GM12874 (cell line): Measurements from ENCODE around the gene GALNT9.

ENCODE experiments used
- TF ChIP-seq, protein P1 (sequence below): IDR thresholded peaks from 2 replicates; pipeline ENCODE4 v1.5.1; 2011; ENCODE audit warnings: low read depth, mild to moderate bottlenecking, control low read depth, low read length, moderate library complexity; ENCODE audit not compliant: insufficient read depth

Gene GALNT9

DNA sequence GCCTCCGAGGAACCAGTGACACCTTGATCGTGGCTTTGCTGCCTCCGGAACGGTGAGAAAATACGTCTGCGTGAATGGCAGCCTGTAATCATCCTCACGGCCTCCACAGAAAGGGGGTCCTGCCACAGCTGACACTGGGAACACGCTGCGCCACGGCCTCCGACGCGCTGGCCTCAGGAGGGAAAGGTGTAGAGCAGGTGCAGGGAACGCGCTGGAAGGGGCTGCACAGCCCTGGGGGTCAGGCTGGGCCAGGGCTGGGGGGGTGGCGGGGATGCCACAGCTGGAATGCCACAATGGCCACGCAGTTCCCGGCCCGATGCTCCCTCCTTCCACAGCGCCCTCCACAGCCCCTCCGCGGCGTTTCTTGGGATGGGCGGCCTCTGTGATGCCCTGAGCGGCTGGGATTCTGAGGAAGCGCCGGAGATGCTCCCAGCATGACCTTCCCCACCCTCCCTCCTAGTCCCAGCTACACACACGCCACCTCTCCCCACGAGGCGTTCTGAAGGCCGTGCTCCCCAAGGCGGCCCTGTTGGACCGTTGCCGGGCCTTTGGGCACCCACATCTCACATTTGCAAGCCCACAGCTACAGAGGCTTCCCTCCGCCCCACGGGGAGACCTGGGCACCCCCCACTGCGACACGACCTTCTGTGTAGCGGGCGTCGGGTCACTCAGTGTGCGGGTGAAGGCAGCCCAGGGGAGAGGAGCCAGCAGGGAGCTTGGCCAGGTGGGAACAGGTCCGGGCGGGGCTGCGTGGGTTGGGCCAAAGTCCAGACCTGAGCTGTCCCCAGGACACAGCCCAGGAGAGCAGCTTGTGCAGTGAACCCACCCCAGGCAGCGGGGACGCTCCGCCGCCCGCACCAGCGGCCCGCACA lies 31.8 kb upstream of the GALNT9 start:
- TF ChIP-seq, protein P1, sequence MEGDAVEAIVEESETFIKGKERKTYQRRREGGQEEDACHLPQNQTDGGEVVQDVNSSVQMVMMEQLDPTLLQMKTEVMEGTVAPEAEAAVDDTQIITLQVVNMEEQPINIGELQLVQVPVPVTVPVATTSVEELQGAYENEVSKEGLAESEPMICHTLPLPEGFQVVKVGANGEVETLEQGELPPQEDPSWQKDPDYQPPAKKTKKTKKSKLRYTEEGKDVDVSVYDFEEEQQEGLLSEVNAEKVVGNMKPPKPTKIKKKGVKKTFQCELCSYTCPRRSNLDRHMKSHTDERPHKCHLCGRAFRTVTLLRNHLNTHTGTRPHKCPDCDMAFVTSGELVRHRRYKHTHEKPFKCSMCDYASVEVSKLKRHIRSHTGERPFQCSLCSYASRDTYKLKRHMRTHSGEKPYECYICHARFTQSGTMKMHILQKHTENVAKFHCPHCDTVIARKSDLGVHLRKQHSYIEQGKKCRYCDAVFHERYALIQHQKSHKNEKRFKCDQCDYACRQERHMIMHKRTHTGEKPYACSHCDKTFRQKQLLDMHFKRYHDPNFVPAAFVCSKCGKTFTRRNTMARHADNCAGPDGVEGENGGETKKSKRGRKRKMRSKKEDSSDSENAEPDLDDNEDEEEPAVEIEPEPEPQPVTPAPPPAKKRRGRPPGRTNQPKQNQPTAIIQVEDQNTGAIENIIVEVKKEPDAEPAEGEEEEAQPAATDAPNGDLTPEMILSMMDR = no peak

DNA sequence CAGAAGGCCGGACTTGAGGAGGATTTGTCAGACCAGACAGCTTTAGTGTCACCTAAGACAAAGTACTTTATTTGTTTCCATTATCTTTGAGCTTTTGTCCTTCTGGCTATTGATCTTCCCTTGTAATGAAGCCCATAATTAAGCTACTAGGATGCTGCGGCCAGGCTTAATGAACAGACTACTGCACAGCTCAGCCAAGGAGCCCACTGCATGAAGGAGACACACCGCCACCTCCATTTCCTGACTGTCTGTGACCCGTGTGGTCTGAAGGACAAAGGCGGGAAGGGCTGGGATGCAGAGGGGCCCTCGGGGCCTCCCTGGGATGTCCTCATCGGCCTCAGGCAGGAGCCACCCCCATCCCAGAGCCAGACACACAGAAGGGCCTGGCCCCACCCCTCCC lies 31.0 kb upstream of the GALNT9 start:
- TF ChIP-seq, protein P1 = no peak

DNA sequence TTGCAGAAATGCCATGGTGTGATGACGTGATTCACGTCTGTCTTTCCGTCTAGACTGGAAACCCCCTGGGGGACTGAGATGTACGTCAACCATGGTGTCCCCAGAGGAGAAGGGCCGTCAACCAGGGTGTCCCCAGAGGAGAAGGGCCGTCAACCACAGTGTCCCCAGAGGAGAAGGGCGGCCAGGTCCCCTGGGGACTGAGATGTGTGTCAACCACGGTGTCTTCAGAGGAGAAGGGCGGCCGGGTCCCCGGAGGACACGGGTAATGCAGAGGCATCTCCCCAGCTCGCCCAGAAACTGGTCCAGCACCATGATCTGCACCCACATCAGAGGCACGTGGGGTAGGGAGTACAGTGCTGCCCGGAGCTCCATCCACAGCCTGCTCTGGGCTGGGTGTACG lies 30.6 kb upstream of the GALNT9 start:
- TF ChIP-seq, protein P1 = no peak

DNA sequence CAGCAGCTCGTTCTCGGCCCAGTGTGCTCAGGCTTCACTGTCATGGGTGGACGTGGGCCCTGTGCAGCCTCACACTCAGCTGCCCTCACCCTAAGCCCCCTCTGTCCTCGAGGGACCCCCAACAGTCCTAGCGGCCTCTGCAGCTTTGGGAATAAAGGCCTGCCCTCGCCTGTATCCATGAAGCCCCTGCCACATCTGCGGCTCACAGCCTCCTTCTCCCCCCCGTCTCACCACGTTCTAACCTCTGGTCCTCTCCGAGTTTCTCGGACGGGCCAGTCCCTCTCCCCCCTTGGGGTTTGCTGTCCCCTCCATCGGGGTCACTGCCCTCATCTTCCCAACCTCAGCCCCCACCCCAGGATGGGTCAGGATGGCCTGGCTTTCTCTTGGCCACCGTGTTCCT lies 30.2 kb upstream of the GALNT9 start:
- TF ChIP-seq, protein P1 = no peak

DNA sequence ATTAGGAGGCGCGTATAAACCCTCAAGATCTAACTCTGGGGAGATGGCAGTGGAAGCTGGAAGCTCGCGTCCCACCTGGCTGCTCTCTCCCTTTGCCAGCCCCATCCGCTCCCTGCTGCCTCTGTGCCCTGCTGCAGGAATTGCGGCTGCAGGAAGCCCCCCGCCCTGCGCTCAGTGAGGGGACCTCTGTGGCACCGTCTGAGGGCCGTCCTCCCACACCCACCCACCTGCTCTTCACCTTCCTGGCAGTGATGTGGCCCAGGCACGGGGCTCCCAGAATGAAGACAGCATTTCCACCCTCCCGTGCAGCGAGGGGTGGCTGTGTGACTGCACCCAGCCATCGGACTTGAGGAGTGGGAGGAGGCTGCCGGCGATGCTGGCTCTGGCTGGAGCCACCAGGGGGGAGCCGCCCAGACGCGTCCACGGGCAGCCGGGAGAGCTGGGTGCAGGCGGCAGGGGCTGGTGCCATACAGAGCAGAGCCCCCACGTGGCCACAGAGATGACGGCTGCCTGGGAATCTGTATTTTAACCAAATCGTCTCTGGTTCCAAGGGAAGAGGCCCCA lies 28.3 kb upstream of the GALNT9 start:
- TF ChIP-seq, protein P1 = no peak

DNA sequence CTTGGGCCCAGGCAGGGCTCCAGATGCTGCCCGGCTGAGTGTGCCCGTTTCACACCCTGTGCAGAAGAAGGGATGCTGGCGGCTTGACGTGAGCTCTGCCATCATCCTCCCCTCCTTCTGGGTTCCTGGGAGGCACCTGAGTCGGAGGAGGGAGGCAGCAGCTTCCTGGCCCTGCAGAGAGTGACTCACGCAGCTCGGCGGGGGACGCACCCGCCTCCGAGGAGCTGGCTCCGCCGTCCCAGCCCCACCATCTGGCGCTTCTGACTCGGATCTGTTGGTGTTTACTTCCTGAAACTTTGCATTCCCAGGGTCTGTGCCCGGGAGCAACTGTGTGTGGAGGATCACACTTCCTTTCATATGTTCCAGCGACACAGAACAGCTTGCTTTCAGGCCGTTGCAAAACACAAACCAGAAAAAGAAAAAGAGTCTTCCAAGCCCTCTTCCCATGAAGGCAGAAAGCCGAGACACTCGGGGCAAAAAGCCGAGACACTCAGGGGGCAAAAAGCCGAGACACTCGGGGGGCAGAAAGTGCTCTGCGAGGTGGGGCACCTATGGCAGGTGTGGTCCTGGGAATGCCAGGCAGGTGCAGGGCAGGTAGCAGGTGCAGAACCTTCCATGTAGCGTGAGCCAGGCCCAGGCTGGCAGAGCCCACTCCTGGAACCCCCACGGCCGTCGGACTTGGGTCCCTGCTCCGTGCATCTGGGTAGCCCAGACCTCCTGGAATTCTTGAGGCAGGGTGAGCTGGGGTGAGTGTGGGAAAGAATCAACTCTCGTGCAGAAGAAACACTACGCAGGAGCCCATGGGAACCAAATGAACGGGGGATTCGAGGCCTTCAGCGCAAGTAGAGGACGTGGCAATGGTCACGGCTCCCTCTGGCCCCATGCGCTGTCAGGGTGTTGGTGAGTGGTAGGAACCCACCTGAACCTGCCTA lies 27.6 kb upstream of the GALNT9 start:
- TF ChIP-seq, protein P1 = no peak
